HEK293 (cell line): ENCODE measurements around the gene MRPL51.

Experiments
- CTCF ChIA-PET: fragments of 350-600 bp; formaldehyde crosslinking; extraction: SDS; loops from one replicate; lab custom pipeline; 2021; ENCODE audit warnings: antibody characterized with exemption; lab: Yijun Ruan, JAX
- POLR2A ChIA-PET: fragments of 300-600 bp; formaldehyde crosslinking; extraction: SDS; loops from one replicate; lab custom pipeline; 2020; ENCODE audit warnings: antibody characterized with exemption, inconsistent platforms; lab: Yijun Ruan, JAX
- H3K27ac ChIP-seq: fragments of 200-500 bp; sonication (Bioruptor generic); 2 replicates; pipeline ENCODE4 v1.5.1; 2014; ENCODE audit warnings: low read depth, low read length, control low read depth, inconsistent platforms; ENCODE audit errors: extremely low read depth
- H3K36me3 ChIP-seq, 2 experiments: fragments of 200-500 bp in 1 of 2; sonication (Bioruptor generic) in 1 of 2; 1 replicate in 1 of 2; 2 replicates in 1 of 2; pipeline ENCODE4 v1.5.1; 2014 to 2017; ENCODE audit warnings: inconsistent platforms in 2 of 2, low read length in 2 of 2; ENCODE audit not compliant: control insufficient read depth in 2 of 2, insufficient read depth in 1 of 2
- H3K4me1 ChIP-seq: fragments of 200-500 bp; sonication (Bioruptor generic); 2 replicates; pipeline ENCODE4 v1.5.1; 2014; ENCODE audit warnings: mild to moderate bottlenecking, low read length, inconsistent platforms; ENCODE audit not compliant: control insufficient read depth, insufficient read depth
- H3K4me3 ChIP-seq: 2 replicates; pipeline ENCODE4 v1.5.1; 2011; ENCODE audit warnings: low read depth, mild to moderate bottlenecking, control low read depth, low read length, moderate library complexity
- H3K9me3 ChIP-seq: fragments of 200-500 bp; sonication (Bioruptor generic); 2 replicates; pipeline ENCODE4 v1.5.1; 2014; ENCODE audit warnings: low read depth, low read length, inconsistent platforms; ENCODE audit not compliant: control insufficient read depth, insufficient read depth
- KLF1 ChIP-seq: fragments of 450-650 bp; formaldehyde crosslinking; IDR thresholded peaks from 2 replicates; pipeline ENCODE4 v1.5.1; 2016; ENCODE audit warnings: missing biosample characterization, missing genetic modification characterization
- MEIS1 ChIP-seq: sonication (generic); formaldehyde crosslinking; IDR thresholded peaks from 2 replicates; pipeline ENCODE4 v1.8.1; 2022; ENCODE audit warnings: missing genetic modification reagents, mild to moderate bottlenecking, borderline replicate concordance
- MZF1 ChIP-seq: fragments of 450-650 bp; formaldehyde crosslinking; IDR thresholded peaks from 2 replicates; pipeline ENCODE4 v1.5.1; 2017; ENCODE audit warnings: missing biosample characterization, missing genetic modification characterization, borderline replicate concordance
- REPIN1 ChIP-seq: fragments of 450-650 bp; formaldehyde crosslinking; IDR thresholded peaks from 2 replicates; pipeline ENCODE4 v1.5.1; 2017; ENCODE audit warnings: missing biosample characterization, missing genetic modification characterization, low read depth
- SCRT2 ChIP-seq: fragments of 450-650 bp; formaldehyde crosslinking; IDR thresholded peaks from 2 replicates; pipeline ENCODE4 v1.5.1; 2016; ENCODE audit warnings: missing biosample characterization, missing genetic modification characterization
- SP7 ChIP-seq: fragments of 450-650 bp; formaldehyde crosslinking; IDR thresholded peaks from 2 replicates; pipeline ENCODE4 v1.5.1; 2016; ENCODE audit warnings: missing biosample characterization, missing genetic modification characterization
- WT1 ChIP-seq: fragments of 450-650 bp; formaldehyde crosslinking; IDR thresholded peaks from 2 replicates; pipeline ENCODE4 v1.5.1; 2016; ENCODE audit warnings: missing biosample characterization, missing genetic modification characterization
- YY2 ChIP-seq: fragments of 450-650 bp; formaldehyde crosslinking; IDR thresholded peaks from 2 replicates; pipeline ENCODE4 v1.5.1; 2016; ENCODE audit warnings: missing biosample characterization, missing genetic modification characterization
- ZBTB20 ChIP-seq: fragments of 450-650 bp; formaldehyde crosslinking; IDR thresholded peaks from 2 replicates; pipeline ENCODE4 v1.5.1; 2016; ENCODE audit warnings: missing biosample characterization, missing genetic modification characterization
- ZFHX2 ChIP-seq: fragments of 450-650 bp; formaldehyde crosslinking; conservative IDR thresholded peaks from 2 replicates; pipeline ENCODE4 v1.5.1; 2016; ENCODE audit warnings: missing biosample characterization, missing genetic modification characterization
- ZFP37 ChIP-seq: fragments of 450-650 bp; formaldehyde crosslinking; IDR thresholded peaks from 2 replicates; pipeline ENCODE4 v1.5.1; 2016; ENCODE audit warnings: missing biosample characterization, missing genetic modification characterization
- ZIC2 ChIP-seq: fragments of 450-650 bp; formaldehyde crosslinking; IDR thresholded peaks from 2 replicates; pipeline ENCODE4 v1.5.1; 2016; ENCODE audit warnings: missing biosample characterization, missing genetic modification characterization
- ZNF2 ChIP-seq: fragments of 450-650 bp; formaldehyde crosslinking; IDR thresholded peaks from 2 replicates; pipeline ENCODE4 v1.5.1; 2016; ENCODE audit warnings: missing biosample characterization, missing genetic modification characterization
- ZNF266 ChIP-seq: fragments of 450-650 bp; formaldehyde crosslinking; IDR thresholded peaks from 2 replicates; pipeline ENCODE4 v1.5.1; 2016; ENCODE audit warnings: missing biosample characterization, missing genetic modification characterization, low read depth
- ZNF302 ChIP-seq: fragments of 450-650 bp; formaldehyde crosslinking; IDR thresholded peaks from 2 replicates; pipeline ENCODE4 v1.5.1; 2016; ENCODE audit warnings: missing biosample characterization, missing genetic modification characterization, low read depth
- ZNF335 ChIP-seq: fragments of 450-650 bp; formaldehyde crosslinking; conservative IDR thresholded peaks from 2 replicates; pipeline ENCODE4 v1.5.1; 2016; ENCODE audit warnings: missing biosample characterization, missing genetic modification characterization
- ZNF350 ChIP-seq: fragments of 450-650 bp; formaldehyde crosslinking; IDR thresholded peaks from 2 replicates; pipeline ENCODE4 v1.5.0; 2017; ENCODE audit warnings: missing biosample characterization, mild to moderate bottlenecking, missing genetic modification characterization
- ZNF416 ChIP-seq: fragments of 450-650 bp; formaldehyde crosslinking; IDR thresholded peaks from 2 replicates; pipeline ENCODE4 v1.5.1; 2016; ENCODE audit warnings: missing biosample characterization, missing genetic modification characterization
- ZNF555 ChIP-seq: fragments of 450-650 bp; formaldehyde crosslinking; conservative IDR thresholded peaks from 2 replicates; pipeline ENCODE4 v1.5.1; 2017; ENCODE audit warnings: missing biosample characterization, mild to moderate bottlenecking, missing genetic modification characterization, inconsistent platforms
- ZNF596 ChIP-seq: fragments of 450-650 bp; IDR thresholded peaks from 2 replicates; pipeline ENCODE4 v1.5.0; 2018; ENCODE audit warnings: missing biosample characterization, mild to moderate bottlenecking, missing genetic modification characterization, moderate library complexity
- ZNF785 ChIP-seq: fragments of 450-650 bp; formaldehyde crosslinking; IDR thresholded peaks from 2 replicates; pipeline ENCODE4 v1.5.1; 2016; ENCODE audit warnings: missing biosample characterization, missing genetic modification characterization
- TF ChIP-seq, protein P1 (sequence below): fragments of 450-650 bp; formaldehyde crosslinking; IDR thresholded peaks from 2 replicates; pipeline ENCODE4 v1.5.1; 2017; ENCODE audit warnings: missing biosample characterization, missing genetic modification characterization
- TF ChIP-seq, protein P2 (sequence below): fragments of 450-650 bp; formaldehyde crosslinking; IDR thresholded peaks from 2 replicates; pipeline ENCODE4 v1.5.1; 2016; ENCODE audit warnings: missing biosample characterization, missing genetic modification characterization
- TF ChIP-seq, protein P3 (sequence below): fragments of 450-650 bp; formaldehyde crosslinking; IDR thresholded peaks from 2 replicates; pipeline ENCODE4 v1.5.1; 2016; ENCODE audit warnings: missing biosample characterization, missing genetic modification characterization

Gene MRPL51

DNA sequence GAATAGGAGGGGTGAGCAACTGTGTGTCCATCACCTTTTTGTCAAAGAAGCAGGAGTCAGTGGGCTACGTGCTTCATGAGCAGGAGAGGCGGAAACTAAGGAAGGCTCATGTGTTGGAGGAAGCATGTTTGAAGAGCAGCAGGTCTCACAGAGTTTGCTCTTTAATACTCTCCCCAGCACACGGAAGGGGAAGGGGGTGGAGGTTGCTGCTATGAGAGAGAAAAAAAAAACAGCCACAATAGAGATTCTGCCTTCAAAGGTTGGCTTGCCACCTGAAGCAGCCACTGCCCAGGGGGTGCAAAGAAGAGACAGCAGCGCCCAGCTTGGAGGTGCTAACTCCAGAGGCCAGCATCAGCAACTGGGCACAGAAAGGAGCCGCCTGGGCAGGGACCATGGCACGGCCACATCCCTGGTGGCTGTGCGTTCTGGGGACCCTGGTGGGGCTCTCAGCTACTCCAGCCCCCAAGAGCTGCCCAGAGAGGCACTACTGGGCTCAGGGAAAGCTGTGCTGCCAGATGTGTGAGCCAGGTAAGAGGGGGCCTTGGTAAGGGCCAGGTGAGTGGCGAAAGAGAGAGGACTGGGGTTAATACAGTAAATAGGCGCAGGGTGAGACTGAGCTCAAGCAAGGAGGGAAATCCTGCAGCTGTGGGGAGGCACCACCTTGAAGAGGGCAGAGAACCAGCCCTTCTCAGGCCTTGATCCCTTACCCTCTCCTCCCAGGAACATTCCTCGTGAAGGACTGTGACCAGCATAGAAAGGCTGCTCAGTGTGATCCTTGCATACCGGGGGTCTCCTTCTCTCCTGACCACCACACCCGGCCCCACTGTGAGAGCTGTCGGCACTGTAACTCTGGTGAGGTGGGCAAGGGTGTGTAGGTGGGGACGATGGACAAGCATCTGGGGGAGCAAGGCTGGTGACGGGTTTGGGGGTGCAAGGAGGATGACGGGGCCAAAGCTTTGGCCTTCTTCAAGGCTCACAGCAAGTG is 48.1 kb downstream of the MRPL51 start, which contains the start of gene CD27:
Gene CD27 (plus strand): TSS at position 252 of the 985 bp plus-strand sequence. CDS start 141 bp downstream, at position 393.
- Histone ChIP-seq H3K4me1 (no peaks in the 10 kb centered on the region), H3K27ac (no peak within 1 kb of the TSS), H3K4me3 (no peak within 1 kb of the TSS), H3K36me3 (no peaks in the 10 kb centered on the region), H3K9me3 (no peaks in the 10 kb centered on the region)
- CTCF ChIA-PET: interaction anchor here (0.9 kb wide), 1 partner anchor 21 kb away, joined by 4 read pairs; no protein-coding TSS in a partner anchor
- POLR2A ChIA-PET: interaction anchor here (1.7 to 1.9 kb wide), 2 partner anchors 25 to 89 kb away, joined by 4 to 5 read pairs; partner anchors contain the start of genes GAPDH and VAMP1
- TF ChIP-seq ZFP37 (tag by site-specific recombination): no peak
- TF ChIP-seq SCRT2: no peak
- TF ChIP-seq ZNF596 (tag by site-specific recombination): no peak
- no peak for TF ChIP-seq ZIC2 (tag by site-specific recombination)
- no peak for TF ChIP-seq ZNF302 (tag by site-specific recombination)
- no peak for TF ChIP-seq ZNF350 (tag by site-specific recombination)
- TF ChIP-seq ZBTB20 (tag by site-specific recombination): no peak
- TF ChIP-seq ZNF2 (tag by site-specific recombination): no peak
- TF ChIP-seq, protein P1, sequence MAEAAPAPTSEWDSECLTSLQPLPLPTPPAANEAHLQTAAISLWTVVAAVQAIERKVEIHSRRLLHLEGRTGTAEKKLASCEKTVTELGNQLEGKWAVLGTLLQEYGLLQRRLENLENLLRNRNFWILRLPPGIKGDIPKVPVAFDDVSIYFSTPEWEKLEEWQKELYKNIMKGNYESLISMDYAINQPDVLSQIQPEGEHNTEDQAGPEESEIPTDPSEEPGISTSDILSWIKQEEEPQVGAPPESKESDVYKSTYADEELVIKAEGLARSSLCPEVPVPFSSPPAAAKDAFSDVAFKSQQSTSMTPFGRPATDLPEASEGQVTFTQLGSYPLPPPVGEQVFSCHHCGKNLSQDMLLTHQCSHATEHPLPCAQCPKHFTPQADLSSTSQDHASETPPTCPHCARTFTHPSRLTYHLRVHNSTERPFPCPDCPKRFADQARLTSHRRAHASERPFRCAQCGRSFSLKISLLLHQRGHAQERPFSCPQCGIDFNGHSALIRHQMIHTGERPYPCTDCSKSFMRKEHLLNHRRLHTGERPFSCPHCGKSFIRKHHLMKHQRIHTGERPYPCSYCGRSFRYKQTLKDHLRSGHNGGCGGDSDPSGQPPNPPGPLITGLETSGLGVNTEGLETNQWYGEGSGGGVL (tag by site-specific recombination): no peak
- TF ChIP-seq, protein P2, sequence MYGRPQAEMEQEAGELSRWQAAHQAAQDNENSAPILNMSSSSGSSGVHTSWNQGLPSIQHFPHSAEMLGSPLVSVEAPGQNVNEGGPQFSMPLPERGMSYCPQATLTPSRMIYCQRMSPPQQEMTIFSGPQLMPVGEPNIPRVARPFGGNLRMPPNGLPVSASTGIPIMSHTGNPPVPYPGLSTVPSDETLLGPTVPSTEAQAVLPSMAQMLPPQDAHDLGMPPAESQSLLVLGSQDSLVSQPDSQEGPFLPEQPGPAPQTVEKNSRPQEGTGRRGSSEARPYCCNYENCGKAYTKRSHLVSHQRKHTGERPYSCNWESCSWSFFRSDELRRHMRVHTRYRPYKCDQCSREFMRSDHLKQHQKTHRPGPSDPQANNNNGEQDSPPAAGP (tag by site-specific recombination): no peak
- no peak for TF ChIP-seq ZNF555 (tag by site-specific recombination)
- TF ChIP-seq ZNF416 (tag by site-specific recombination): no peak
- TF ChIP-seq ZFHX2: no peak
- no peak for TF ChIP-seq ZNF266 (tag by site-specific recombination)
- TF ChIP-seq, protein P3, sequence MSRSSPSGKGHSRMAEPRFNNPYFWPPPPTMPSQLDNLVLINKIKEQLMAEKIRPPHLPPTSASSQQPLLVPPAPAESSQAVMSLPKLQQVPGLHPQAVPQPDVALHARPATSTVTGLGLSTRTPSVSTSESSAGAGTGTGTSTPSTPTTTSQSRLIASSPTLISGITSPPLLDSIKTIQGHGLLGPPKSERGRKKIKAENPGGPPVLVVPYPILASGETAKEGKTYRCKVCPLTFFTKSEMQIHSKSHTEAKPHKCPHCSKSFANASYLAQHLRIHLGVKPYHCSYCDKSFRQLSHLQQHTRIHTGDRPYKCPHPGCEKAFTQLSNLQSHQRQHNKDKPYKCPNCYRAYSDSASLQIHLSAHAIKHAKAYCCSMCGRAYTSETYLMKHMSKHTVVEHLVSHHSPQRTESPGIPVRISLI: no peak
- TF ChIP-seq YY2: no peak
- TF ChIP-seq MEIS1 (CRISPR knock-in tag): no peak

DNA sequence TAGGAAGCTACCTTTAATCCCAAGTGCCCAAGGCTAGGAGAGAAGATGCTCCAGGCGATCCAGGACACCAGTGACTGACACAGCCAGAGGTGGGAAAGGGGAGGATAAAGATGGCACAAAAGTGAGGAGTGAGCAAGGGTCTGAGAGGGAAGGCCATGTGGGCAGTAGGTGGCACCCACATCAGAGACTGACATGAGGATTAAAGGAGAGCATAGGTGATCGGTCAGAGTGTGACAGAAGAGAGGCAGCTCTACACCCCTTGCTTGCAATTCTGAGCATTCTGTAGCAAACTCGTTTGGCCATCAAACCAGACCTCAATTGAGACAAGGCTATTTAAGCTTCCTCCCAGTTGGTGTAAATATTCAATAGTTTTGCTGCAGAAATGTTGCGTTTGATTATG is 49.0 kb downstream of the MRPL51 start:
- POLR2A ChIA-PET: interaction anchor here (0.5 to 1.9 kb wide), 3 partner anchors 26 to 217 kb away, joined by 3 to 5 read pairs (median 4); partner anchors contain the start of genes GAPDH and VAMP1
- no peaks in the 10 kb centered on the region for H3K36me3 ChIP-seq
- H3K4me1 ChIP-seq: no peaks in the 10 kb centered on the region
- H3K27ac ChIP-seq: no peak overlapping the region
- TF ChIP-seq MZF1 (tag by site-specific recombination) (no peak), WT1 (tag by site-specific recombination) (no peak), ZNF785 (tag by site-specific recombination) (no peak), ZNF335 (tag by site-specific recombination) (no peak), REPIN1 (tag by site-specific recombination) (no peak), SP7 (tag by site-specific recombination) (no peak), KLF1 (tag by site-specific recombination) (no peak)
- H3K4me3 ChIP-seq: no peak overlapping the region
- CTCF ChIA-PET: interaction anchor here (0.6 to 1.0 kb wide), 4 partner anchors 13 to 117 kb away, joined by 3 to 4 read pairs (median 3); no protein-coding TSS in a partner anchor
- H3K9me3 ChIP-seq: no peaks in the 10 kb centered on the region
